Measurements from ENCODE around the gene SH3RF3. TPM values are rescaled to one million over a fixed set of nuclear protein-coding genes. Genes with fewer than 3 reads are reported as not detected.
"Not testable (repeated sequence)": the region's sequence is repeated elsewhere in the genome, so short reads cannot be mapped to it uniquely, and the experiment has no call there.

The SH3RF3 gene
- total RNA-seq, 1 experiment from 2014 or later, result 0.98 TPM

DNA sequence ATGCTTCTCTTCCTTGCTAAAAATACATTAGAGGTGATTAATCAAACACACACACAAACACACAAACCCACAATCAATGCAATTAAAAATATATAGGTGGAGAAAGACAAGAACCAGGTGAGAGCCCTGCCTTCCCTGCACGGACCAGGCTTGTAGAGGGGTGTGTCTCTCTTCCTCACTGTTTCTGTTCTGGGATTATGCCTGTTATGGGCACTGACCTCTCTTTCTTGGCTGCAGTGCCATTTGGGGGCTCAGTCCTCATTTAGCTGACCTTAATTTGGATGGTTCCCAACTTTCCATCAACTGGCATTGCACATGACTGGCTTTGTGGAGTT, 89.8 kb downstream of the SH3RF3 start:
- POLR2A ChIA-PET, result no interaction called here
- H3K4me3 Mint-ChIP-seq (ENCODE audit: unreplicated experiment), result no peak overlapping the region
- H3K9me3 ChIP-seq, result no peaks in the 10 kb centered on the region
- no TSS peak for BruUV-seq (replicated peaks)
- H3K4me1 ChIP-seq, result no peaks in the 10 kb centered on the region
- H3K36me3 ChIP-seq (ENCODE audit: control insufficient read depth, insufficient read depth, low read length), result no peaks in the 10 kb centered on the region; the same call in 1 of the 2 replicates
- H3K27me3 ChIP-seq (replicated peaks; ENCODE audit: control insufficient read depth, insufficient read depth, low read length), result no peaks in the 10 kb centered on the region
- no peak overlapping the region for H3K27ac Mint-ChIP-seq (ENCODE audit: unreplicated experiment)
- no peaks in the 10 kb centered on the region for H3K36me3 Mint-ChIP-seq (ENCODE audit: insufficient read depth, unreplicated experiment)
- TF ChIP-seq, protein P1, sequence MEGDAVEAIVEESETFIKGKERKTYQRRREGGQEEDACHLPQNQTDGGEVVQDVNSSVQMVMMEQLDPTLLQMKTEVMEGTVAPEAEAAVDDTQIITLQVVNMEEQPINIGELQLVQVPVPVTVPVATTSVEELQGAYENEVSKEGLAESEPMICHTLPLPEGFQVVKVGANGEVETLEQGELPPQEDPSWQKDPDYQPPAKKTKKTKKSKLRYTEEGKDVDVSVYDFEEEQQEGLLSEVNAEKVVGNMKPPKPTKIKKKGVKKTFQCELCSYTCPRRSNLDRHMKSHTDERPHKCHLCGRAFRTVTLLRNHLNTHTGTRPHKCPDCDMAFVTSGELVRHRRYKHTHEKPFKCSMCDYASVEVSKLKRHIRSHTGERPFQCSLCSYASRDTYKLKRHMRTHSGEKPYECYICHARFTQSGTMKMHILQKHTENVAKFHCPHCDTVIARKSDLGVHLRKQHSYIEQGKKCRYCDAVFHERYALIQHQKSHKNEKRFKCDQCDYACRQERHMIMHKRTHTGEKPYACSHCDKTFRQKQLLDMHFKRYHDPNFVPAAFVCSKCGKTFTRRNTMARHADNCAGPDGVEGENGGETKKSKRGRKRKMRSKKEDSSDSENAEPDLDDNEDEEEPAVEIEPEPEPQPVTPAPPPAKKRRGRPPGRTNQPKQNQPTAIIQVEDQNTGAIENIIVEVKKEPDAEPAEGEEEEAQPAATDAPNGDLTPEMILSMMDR (IDR thresholded peaks at IDR 0.05; ENCODE audit: insufficient read depth in 1 of 2, low read depth in 1 of 2, low read length in 1 of 2, severe bottlenecking in 1 of 2, unreplicated experiment in 1 of 2), result no peak
- no peaks in the 10 kb centered on the region for H3K4me1 Mint-ChIP-seq (ENCODE audit: low read depth, unreplicated experiment)
- H3K4me3 ChIP-seq (ENCODE audit: low read depth, low read length), result no peak overlapping the region
- H3K27me3 Mint-ChIP-seq (ENCODE audit: insufficient read depth, unreplicated experiment), result peaks cover 5% of the 10 kb centered on the region
- DNase-seq, result no peak
- H3K9me3 Mint-ChIP-seq (ENCODE audit: unreplicated experiment), result no peaks in the 10 kb centered on the region
- intact Hi-C loops (cut with micrococcal nuclease; ENCODE audit: unreplicated experiment), result no loop called here
- CTCF ChIA-PET, result no interaction called here

DNA sequence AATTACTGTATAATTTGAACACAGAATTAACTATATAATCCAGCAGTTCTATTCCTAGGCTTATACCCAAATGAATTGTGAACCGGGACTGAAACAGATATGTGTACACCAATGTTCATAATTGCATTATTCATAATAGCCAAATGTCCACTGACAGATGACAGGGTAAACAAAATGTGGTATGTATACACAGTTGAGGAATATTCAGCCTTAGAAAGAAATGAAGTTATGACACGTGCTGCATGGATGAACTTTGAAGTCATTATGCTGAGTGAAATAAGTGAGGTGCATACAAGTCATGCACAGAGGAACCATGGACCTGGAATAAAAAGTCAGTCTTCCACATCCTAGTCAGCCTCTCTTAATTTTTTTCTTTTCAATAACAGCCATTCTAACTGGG, 91.9 kb downstream of the SH3RF3 start:
- no peak for DNase-seq
- H3K36me3 ChIP-seq (ENCODE audit: control insufficient read depth, insufficient read depth, low read length), result no peaks in the 10 kb centered on the region; the same call in 1 of the 2 replicates
- TF ChIP-seq, protein P1 (IDR thresholded peaks at IDR 0.05; ENCODE audit: insufficient read depth in 1 of 2, low read depth in 1 of 2, low read length in 1 of 2, severe bottlenecking in 1 of 2, unreplicated experiment in 1 of 2), result no peak
- BruUV-seq (replicated peaks), result no TSS peak
- Mint-ChIP-seq H3K27me3 (ENCODE audit: insufficient read depth, unreplicated experiment) (peaks cover 5% of the 10 kb centered on the region), H3K4me1 (ENCODE audit: low read depth, unreplicated experiment) (no peaks in the 10 kb centered on the region), H3K27ac (ENCODE audit: unreplicated experiment) (no peak overlapping the region), H3K9me3 (ENCODE audit: unreplicated experiment) (no peaks in the 10 kb centered on the region), H3K4me3 (ENCODE audit: unreplicated experiment) (no peak overlapping the region), H3K36me3 (ENCODE audit: insufficient read depth, unreplicated experiment) (no peaks in the 10 kb centered on the region)
- intact Hi-C loops (cut with micrococcal nuclease; ENCODE audit: unreplicated experiment), result no loop called here
- H3K27me3 ChIP-seq (replicated peaks; ENCODE audit: control insufficient read depth, insufficient read depth, low read length), result no peaks in the 10 kb centered on the region
- no peaks in the 10 kb centered on the region for H3K9me3 ChIP-seq
- POLR2A ChIA-PET, result no interaction called here
- H3K4me3 ChIP-seq (ENCODE audit: low read depth, low read length), result no peak overlapping the region
- no peaks in the 10 kb centered on the region for H3K4me1 ChIP-seq
- CTCF ChIA-PET, result no interaction called here

DNA sequence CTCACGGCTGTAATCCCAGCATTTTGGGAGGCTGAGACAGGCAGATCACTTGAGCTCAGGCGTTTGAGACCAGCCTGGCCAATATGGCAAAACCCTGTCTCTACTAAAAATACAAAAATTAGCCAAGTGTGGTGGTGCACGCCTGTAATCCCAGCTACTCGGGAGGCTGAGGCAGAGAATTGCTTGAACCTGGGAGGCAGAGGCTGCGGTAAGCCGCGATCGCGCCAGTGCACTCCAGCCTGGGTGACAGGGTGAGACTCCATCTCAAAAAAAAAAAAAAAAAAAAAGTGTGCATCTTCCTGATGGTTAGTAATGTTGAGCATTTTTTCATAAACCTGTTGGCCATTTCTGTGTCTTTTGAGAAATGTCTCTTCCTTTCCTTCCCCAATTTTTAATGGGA, 92.3 kb downstream of the SH3RF3 start:
- H3K4me1 Mint-ChIP-seq (ENCODE audit: low read depth, unreplicated experiment); CTCF ChIA-PET; H3K27me3 ChIP-seq (replicated peaks; ENCODE audit: control insufficient read depth, insufficient read depth, low read length); H3K36me3 ChIP-seq (ENCODE audit: control insufficient read depth, insufficient read depth, low read length); POLR2A ChIA-PET; H3K4me1 ChIP-seq; H3K27me3 Mint-ChIP-seq (ENCODE audit: insufficient read depth, unreplicated experiment); intact Hi-C loops (cut with micrococcal nuclease; ENCODE audit: unreplicated experiment); H3K4me3 ChIP-seq (ENCODE audit: low read depth, low read length); H3K27ac Mint-ChIP-seq (ENCODE audit: unreplicated experiment); H3K9me3 ChIP-seq; H3K4me3 Mint-ChIP-seq (ENCODE audit: unreplicated experiment); DNase-seq; H3K36me3 Mint-ChIP-seq (ENCODE audit: insufficient read depth, unreplicated experiment); H3K9me3 Mint-ChIP-seq (ENCODE audit: unreplicated experiment); BruUV-seq (replicated peaks): not testable (repeated sequence)

DNA sequence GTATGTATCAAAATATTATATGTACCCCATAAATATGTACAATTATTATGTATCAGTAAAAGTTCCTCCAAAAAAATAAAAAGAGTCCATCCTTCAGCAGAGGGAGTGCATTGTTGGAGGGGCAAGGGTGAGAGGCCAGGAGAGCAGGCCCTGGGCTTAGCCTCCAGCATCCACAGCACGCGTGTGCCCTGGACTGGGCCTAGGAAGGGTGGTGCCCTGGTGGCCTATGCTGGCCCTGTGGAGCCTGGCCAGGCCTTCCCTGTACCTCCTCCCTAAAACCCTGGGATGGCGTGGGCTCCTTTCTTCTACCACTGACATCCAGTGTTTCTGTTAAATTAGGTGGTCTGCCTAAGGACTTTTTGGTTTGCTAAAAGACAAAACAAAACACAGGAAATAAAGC, 93.4 kb downstream of the SH3RF3 start:
- Mint-ChIP-seq H3K4me1 (ENCODE audit: low read depth, unreplicated experiment) (no peaks in the 10 kb centered on the region), H3K9me3 (ENCODE audit: unreplicated experiment) (no peaks in the 10 kb centered on the region), H3K36me3 (ENCODE audit: insufficient read depth, unreplicated experiment) (no peaks in the 10 kb centered on the region), H3K27me3 (ENCODE audit: insufficient read depth, unreplicated experiment) (peaks cover 5% of the 10 kb centered on the region), H3K4me3 (ENCODE audit: unreplicated experiment) (no peak overlapping the region), H3K27ac (ENCODE audit: unreplicated experiment) (no peak overlapping the region)
- Histone ChIP-seq H3K27me3 (replicated peaks; ENCODE audit: control insufficient read depth, insufficient read depth, low read length) (no peaks in the 10 kb centered on the region), H3K36me3 (ENCODE audit: control insufficient read depth, insufficient read depth, low read length) (no peaks in the 10 kb centered on the region), H3K4me1 (no peaks in the 10 kb centered on the region), H3K4me3 (ENCODE audit: low read depth, low read length) (no peak overlapping the region), H3K9me3 (no peaks in the 10 kb centered on the region)
- no TSS peak for BruUV-seq (replicated peaks)
- ChIA-PET CTCF (no interaction called here), POLR2A (no interaction called here)
- DNase-seq, result no peak
- TF ChIP-seq, protein P1 (IDR thresholded peaks at IDR 0.05; ENCODE audit: insufficient read depth in 1 of 2, low read depth in 1 of 2, low read length in 1 of 2, severe bottlenecking in 1 of 2, unreplicated experiment in 1 of 2), result no peak
- intact Hi-C loops (cut with micrococcal nuclease; ENCODE audit: unreplicated experiment), result no loop called here

Data from Caco-2 (cell line).